OCI-LY3 (cell line): ENCODE results near the gene COG5.

ENCODE experiments used
- H2AFZ ChIP-seq: fragments of 200-600, 300-600 bp; shearing (Covaris generic); 2 replicates; pipeline ENCODE4 v1.6.0; 2014; ENCODE audit warnings: antibody characterized with exemption, low read depth, low read length
- H3K27ac ChIP-seq: fragments of 200-600, 300-600 bp; sonication (generic); 2 replicates; pipeline ENCODE4 v1.5.1; 2014; ENCODE audit warnings: mild to moderate bottlenecking, low read length, moderate library complexity, mixed read lengths
- H3K27me3 ChIP-seq: fragments of 200-600, 300-600 bp; sonication (generic); 2 replicates; pipeline ENCODE4 v1.6.1; 2014; ENCODE audit warnings: low read depth, low read length, mixed read lengths
- H3K36me3 ChIP-seq: fragments of 200-600, 300-600 bp; sonication (generic); replicated peaks from 2 replicates; pipeline ENCODE3; 2014; ENCODE audit warnings: low read depth, low read length, mixed read lengths
- H3K4me1 ChIP-seq: fragments of 300-600, 200-600 bp; sonication (generic); 2 replicates; pipeline ENCODE4 v1.6.1; 2014; ENCODE audit warnings: low read length, mixed read lengths
- H3K4me2 ChIP-seq: fragments of 200-600, 300-600 bp; sonication (generic); 2 replicates; pipeline ENCODE4 v1.6.1; 2014; ENCODE audit warnings: low read length, mixed read lengths
- H3K4me3 ChIP-seq: fragments of 300-600, 200-600 bp; sonication (generic); 2 replicates; pipeline ENCODE4 v1.5.1; 2014; ENCODE audit warnings: antibody characterized with exemption, mild to moderate bottlenecking, low read length, moderate library complexity
- H3K79me2 ChIP-seq: fragments of 300-600, 200-600 bp; shearing (Covaris generic); 2 replicates; pipeline ENCODE4 v1.6.1; 2014; ENCODE audit warnings: mild to moderate bottlenecking, low read length, mixed read lengths
- H3K9ac ChIP-seq: fragments of 300-600, 200-600 bp; shearing (Covaris generic); 2 replicates; pipeline ENCODE4 v1.6.0; 2014; ENCODE audit warnings: mild to moderate bottlenecking, low read length, moderate library complexity
- H3K9me3 ChIP-seq: fragments of 200-600, 300-600 bp; shearing (Covaris generic); 2 replicates; pipeline ENCODE4 v1.6.1; 2014; ENCODE audit warnings: low read length, mixed read lengths; ENCODE audit not compliant: insufficient read depth
- H4K20me1 ChIP-seq: fragments of 200-600, 300-600 bp; sonication (generic); 2 replicates; pipeline ENCODE4 v1.6.1; 2016; ENCODE audit warnings: low read length, mixed read lengths; ENCODE audit not compliant: insufficient read depth
- EZH2phosphoT487 ChIP-seq: fragments of 200-600 bp; shearing (Covaris generic); IDR thresholded peaks from 2 replicates; pipeline ENCODE4 v1.6.1; 2018; ENCODE audit warnings: antibody characterized with exemption, mixed run types, low read depth
- TF ChIP-seq, protein P1 (sequence below): fragments of 200-600, 300-600 bp; sonication (generic); IDR thresholded peaks from 2 replicates; pipeline ENCODE4 v1.5.1; 2014; ENCODE audit warnings: antibody characterized with exemption, low read length, low read depth

Gene COG5

DNA sequence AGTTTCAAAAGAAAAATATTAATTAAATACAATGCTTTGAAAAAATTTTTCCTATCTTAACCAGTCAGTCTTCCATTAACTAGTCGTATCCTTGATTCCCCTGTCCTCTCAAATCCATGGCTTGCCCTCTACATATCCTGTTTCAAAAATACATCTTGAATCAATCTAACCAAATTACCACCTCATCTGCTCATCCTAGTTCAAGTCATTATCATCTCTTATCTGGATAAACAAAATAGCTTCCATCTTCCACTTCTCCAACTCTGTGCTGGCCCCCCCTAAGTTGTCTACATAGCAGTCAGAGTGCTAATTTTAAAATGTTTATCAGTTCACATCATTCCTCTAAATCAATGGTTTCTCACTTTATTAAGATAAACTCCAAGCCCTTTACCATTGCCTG lies 269.5 kb downstream of the COG5 start:
- Histone ChIP-seq H3K9ac (no peak overlapping the region), H3K79me2 (no peaks in the 10 kb centered on the region), H4K20me1 (no peaks in the 10 kb centered on the region), H3K36me3 (peaks cover 9% of the 10 kb centered on the region), H3K4me1 (no peaks in the 10 kb centered on the region), H3K27me3 (no peaks in the 10 kb centered on the region), H3K4me2 (no peak overlapping the region), H3K4me3 (no peak overlapping the region), H3K27ac (no peak overlapping the region), H2AFZ (no peak overlapping the region), H3K9me3 (no peaks in the 10 kb centered on the region)
- TF ChIP-seq, protein P1, sequence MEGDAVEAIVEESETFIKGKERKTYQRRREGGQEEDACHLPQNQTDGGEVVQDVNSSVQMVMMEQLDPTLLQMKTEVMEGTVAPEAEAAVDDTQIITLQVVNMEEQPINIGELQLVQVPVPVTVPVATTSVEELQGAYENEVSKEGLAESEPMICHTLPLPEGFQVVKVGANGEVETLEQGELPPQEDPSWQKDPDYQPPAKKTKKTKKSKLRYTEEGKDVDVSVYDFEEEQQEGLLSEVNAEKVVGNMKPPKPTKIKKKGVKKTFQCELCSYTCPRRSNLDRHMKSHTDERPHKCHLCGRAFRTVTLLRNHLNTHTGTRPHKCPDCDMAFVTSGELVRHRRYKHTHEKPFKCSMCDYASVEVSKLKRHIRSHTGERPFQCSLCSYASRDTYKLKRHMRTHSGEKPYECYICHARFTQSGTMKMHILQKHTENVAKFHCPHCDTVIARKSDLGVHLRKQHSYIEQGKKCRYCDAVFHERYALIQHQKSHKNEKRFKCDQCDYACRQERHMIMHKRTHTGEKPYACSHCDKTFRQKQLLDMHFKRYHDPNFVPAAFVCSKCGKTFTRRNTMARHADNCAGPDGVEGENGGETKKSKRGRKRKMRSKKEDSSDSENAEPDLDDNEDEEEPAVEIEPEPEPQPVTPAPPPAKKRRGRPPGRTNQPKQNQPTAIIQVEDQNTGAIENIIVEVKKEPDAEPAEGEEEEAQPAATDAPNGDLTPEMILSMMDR, result no peak
- no peak for TF ChIP-seq EZH2phosphoT487

DNA sequence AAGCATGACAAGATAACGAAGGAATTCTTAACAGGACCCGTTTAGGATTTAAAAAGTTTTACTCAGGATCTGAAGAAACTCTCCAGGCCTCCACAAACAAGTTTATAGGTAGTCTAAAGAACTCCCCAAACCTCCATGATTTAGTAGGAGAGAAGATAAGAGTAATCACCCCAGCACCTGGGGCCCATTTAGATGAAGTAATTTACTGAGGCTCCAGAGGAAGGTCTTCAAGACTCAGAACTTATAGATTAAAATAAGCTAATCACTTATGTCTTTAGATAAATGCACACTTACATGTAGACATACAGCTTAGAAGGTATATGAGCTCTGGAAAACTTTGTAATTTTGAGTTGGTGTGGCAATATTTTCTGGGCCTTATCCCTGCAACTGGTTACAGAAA lies 271.1 kb downstream of the COG5 start:
- no peak for TF ChIP-seq EZH2phosphoT487
- TF ChIP-seq, protein P1, result no peak
- H3K4me3 ChIP-seq, result no peak overlapping the region

DNA sequence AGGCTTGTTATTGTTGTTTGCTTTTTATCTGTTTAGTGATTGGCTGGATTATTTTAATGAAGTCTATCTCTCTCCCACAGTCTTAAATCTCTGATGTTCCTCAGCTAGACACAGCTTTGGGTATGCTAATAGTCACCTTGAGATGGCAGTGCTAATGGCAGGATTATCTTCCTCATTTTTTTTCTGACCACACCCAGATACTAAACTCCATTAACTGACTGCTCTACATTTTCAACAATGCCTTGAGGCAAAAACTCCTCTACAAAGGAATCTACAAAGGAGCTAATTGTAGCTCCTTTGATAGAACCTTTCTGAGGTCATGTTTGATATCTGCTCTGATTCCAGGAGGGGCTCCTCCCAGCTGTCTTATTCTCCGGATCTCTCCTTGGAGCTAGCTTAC lies 272.3 kb downstream of the COG5 start:
- peaks cover 9% of the 10 kb centered on the region for H3K36me3 ChIP-seq
- H2AFZ ChIP-seq, result no peak overlapping the region
- no peaks in the 10 kb centered on the region for H3K9me3 ChIP-seq
- H4K20me1 ChIP-seq, result no peaks in the 10 kb centered on the region
- no peaks in the 10 kb centered on the region for H3K4me1 ChIP-seq
- no peak overlapping the region for H3K4me3 ChIP-seq
- H3K4me2 ChIP-seq, result no peak overlapping the region
- no peak for TF ChIP-seq EZH2phosphoT487
- TF ChIP-seq, protein P1, result no peak
- no peak overlapping the region for H3K27ac ChIP-seq
- H3K79me2 ChIP-seq, result no peaks in the 10 kb centered on the region
- H3K27me3 ChIP-seq, result no peaks in the 10 kb centered on the region
- no peak overlapping the region for H3K9ac ChIP-seq

More for the DNA sequence above, 271.1 kb downstream of the COG5 start:
- Histone ChIP-seq H3K79me2 (no peaks in the 10 kb centered on the region), H3K4me1 (no peaks in the 10 kb centered on the region), H3K4me2 (no peak overlapping the region), H3K9me3 (no peaks in the 10 kb centered on the region), H4K20me1 (no peaks in the 10 kb centered on the region), H3K9ac (no peak overlapping the region), H3K27ac (no peak overlapping the region), H3K27me3 (no peaks in the 10 kb centered on the region), H2AFZ (no peak overlapping the region), H3K36me3 (peaks cover 9% of the 10 kb centered on the region)

DNA sequence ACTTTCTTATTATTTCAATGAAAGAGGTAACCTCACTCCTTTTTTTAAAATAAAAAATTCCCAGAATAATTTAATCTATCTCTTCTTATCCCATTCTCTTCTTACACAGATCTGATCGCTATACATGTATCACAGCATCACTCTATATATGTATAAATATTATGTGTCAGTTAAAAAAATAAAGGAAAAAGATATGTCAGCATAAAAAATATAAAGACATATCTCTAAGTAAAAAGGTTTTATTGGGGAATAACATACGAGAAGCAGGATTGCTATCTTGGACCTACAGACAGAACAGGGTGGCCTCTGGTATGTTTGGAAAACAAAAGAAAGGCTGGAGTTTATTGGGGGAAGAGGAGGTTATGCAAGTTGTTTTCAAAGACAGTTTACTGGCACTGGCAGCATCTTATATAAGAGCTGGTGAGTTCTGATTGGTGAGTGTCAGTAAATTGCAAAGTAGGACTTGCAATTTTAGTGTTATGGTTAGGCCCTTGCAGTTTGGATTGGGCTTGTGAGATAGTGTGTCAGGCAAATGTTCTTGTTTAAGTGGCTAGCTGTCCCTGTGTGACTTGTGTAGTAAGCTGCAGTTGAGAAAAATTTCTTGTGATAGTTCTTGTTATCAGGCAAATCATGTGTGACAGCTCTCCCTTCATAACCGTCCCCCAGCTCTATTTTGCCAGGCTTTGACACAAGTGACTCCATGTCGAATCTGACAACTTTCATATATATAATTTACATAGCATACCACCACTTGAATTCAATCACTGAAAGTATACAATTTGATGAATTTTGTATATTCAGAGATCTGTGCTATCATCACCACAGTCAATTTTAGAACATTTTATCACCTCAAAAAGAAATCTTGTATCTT lies 276.7 kb downstream of the COG5 start:
- H3K4me2 ChIP-seq, result no peak overlapping the region
- no peaks in the 10 kb centered on the region for H3K9me3 ChIP-seq

More for the DNA sequence above, 276.7 kb downstream of the COG5 start:
- H3K36me3 ChIP-seq, result peaks cover 9% of the 10 kb centered on the region
- no peaks in the 10 kb centered on the region for H3K4me1 ChIP-seq
- H2AFZ ChIP-seq, result no peak overlapping the region
- H3K27me3 ChIP-seq, result no peaks in the 10 kb centered on the region
- H3K4me3 ChIP-seq, result no peak overlapping the region
- H3K27ac ChIP-seq, result no peak overlapping the region
- TF ChIP-seq, protein P1, result no peak
- no peak for TF ChIP-seq EZH2phosphoT487
- H4K20me1 ChIP-seq, result no peaks in the 10 kb centered on the region
- no peak overlapping the region for H3K9ac ChIP-seq
- no peaks in the 10 kb centered on the region for H3K79me2 ChIP-seq
